ENCODE data around the gene AACS.

GRCh38 chr12:125076103-125076502 lies 10.9 kb downstream of the AACS start:
- TF ChIP-seq CTCF (IDR thresholded peaks at IDR 0.05; ENCODE audit: poor library complexity, severe bottlenecking) (no peak), EP300 (conservative IDR thresholded peaks at IDR 0.05; ENCODE audit: poor library complexity, severe bottlenecking) (no peak), POLR2AphosphoS5 (IDR thresholded peaks at IDR 0.05) (no peak), REST (IDR thresholded peaks at IDR 0.05; ENCODE audit: borderline replicate concordance) (no peak), EZH2 (IDR thresholded peaks at IDR 0.05; ENCODE audit: borderline replicate concordance, insufficient read depth, low read length, poor library complexity, severe bottlenecking) (no peak), TAF1 (IDR thresholded peaks at IDR 0.05; ENCODE audit: low read depth) (no peak), RAD21 (conservative IDR thresholded peaks at IDR 0.05) (no peak), SMC3 (conservative IDR thresholded peaks at IDR 0.05; ENCODE audit: poor library complexity) (no peak)
